Measurements from ENCODE around the gene QSOX2.

GRCh38 chr9:136268735-136269134 lies 23.1 kb upstream of the QSOX2 start:
- TF ChIP-seq, protein P1, sequence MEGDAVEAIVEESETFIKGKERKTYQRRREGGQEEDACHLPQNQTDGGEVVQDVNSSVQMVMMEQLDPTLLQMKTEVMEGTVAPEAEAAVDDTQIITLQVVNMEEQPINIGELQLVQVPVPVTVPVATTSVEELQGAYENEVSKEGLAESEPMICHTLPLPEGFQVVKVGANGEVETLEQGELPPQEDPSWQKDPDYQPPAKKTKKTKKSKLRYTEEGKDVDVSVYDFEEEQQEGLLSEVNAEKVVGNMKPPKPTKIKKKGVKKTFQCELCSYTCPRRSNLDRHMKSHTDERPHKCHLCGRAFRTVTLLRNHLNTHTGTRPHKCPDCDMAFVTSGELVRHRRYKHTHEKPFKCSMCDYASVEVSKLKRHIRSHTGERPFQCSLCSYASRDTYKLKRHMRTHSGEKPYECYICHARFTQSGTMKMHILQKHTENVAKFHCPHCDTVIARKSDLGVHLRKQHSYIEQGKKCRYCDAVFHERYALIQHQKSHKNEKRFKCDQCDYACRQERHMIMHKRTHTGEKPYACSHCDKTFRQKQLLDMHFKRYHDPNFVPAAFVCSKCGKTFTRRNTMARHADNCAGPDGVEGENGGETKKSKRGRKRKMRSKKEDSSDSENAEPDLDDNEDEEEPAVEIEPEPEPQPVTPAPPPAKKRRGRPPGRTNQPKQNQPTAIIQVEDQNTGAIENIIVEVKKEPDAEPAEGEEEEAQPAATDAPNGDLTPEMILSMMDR (IDR thresholded peaks at IDR 0.05) = no peak
- TF ChIP-seq POLR2A (IDR thresholded peaks at IDR 0.05) = no peak
